RWPE2 (cell line): ENCODE results near the gene ATP5F1E.
A peak's percentile ranks its signal among the peaks of the same experiment; 100 is the strongest.

ENCODE experiments used
- ATAC-seq: fragments of 200-7000 bp; cut with Tn5 transposase; 3 replicates; pipeline ENCODE4 v1.9.1; 2021; ENCODE audit warnings: low read depth
- DNase-seq: peaks from one replicate; pipeline ENCODE4 v3.0.0-alpha.2; 2020; ENCODE audit warnings: low spot score
- H3K27ac ChIP-seq: fragments of 450-650 bp; 2 replicates; pipeline ENCODE4 v1.5.1; 2017; ENCODE audit warnings: mild to moderate bottlenecking; ENCODE audit not compliant: poor library complexity, severe bottlenecking
- H3K27me3 ChIP-seq: fragments of 250-450 bp; sonication (Bioruptor Pico); 2 replicates; pipeline ENCODE4 v1.5.1; 2021; ENCODE audit warnings: mild to moderate bottlenecking, moderate library complexity; ENCODE audit not compliant: insufficient read depth, poor library complexity, severe bottlenecking
- H3K36me3 ChIP-seq: fragments of 250-450 bp; sonication (Bioruptor Pico); 2 replicates; pipeline ENCODE4 v1.5.1; 2020; ENCODE audit warnings: low read depth, mild to moderate bottlenecking, moderate library complexity
- H3K4me1 ChIP-seq: fragments of 250-450 bp; sonication (Bioruptor Pico); 2 replicates; pipeline ENCODE4 v1.5.1; 2021; ENCODE audit warnings: mild to moderate bottlenecking, moderate library complexity; ENCODE audit not compliant: insufficient read depth, poor library complexity, severe bottlenecking
- H3K4me3 ChIP-seq: fragments of 250-450 bp; sonication (Bioruptor Pico); 2 replicates; pipeline ENCODE4 v1.5.1; 2021; ENCODE audit warnings: mild to moderate bottlenecking, moderate library complexity; ENCODE audit not compliant: severe bottlenecking
- H3K9me3 ChIP-seq: fragments of 250-450 bp; sonication (Bioruptor Pico); 2 replicates; pipeline ENCODE4 v1.5.1; 2021; ENCODE audit warnings: mild to moderate bottlenecking, moderate library complexity; ENCODE audit not compliant: severe bottlenecking
- TF ChIP-seq, protein P1 (sequence below): fragments of 450-650 bp; IDR thresholded peaks from one replicate; pipeline ENCODE4 v1.5.1; 2017; ENCODE audit warnings: mild to moderate bottlenecking, moderate library complexity; ENCODE audit not compliant: poor library complexity, severe bottlenecking

ATP5F1E gene

DNA sequence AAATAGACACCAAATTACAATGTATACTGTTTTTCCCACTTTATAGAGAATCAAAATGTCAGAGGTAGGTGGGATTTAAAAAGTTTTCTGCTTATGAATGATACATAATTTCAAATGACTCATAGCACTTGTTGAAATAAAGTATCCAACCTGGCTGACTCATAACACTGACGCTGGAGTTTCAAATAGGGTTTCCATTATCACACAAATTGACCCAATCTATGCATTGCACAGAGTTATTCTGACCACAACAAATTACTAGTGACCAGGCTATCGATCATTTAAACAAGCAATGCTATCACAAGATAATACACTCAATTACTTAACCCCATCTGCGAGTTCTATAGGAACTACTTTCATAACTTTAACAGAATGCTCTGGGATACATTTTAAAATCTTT lies 42.3 kb upstream of the ATP5F1E start:
- TF ChIP-seq, protein P1, sequence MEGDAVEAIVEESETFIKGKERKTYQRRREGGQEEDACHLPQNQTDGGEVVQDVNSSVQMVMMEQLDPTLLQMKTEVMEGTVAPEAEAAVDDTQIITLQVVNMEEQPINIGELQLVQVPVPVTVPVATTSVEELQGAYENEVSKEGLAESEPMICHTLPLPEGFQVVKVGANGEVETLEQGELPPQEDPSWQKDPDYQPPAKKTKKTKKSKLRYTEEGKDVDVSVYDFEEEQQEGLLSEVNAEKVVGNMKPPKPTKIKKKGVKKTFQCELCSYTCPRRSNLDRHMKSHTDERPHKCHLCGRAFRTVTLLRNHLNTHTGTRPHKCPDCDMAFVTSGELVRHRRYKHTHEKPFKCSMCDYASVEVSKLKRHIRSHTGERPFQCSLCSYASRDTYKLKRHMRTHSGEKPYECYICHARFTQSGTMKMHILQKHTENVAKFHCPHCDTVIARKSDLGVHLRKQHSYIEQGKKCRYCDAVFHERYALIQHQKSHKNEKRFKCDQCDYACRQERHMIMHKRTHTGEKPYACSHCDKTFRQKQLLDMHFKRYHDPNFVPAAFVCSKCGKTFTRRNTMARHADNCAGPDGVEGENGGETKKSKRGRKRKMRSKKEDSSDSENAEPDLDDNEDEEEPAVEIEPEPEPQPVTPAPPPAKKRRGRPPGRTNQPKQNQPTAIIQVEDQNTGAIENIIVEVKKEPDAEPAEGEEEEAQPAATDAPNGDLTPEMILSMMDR: no peak
- Histone ChIP-seq H3K4me3 (no peak overlapping the region), H3K36me3 (no peaks in the 10 kb centered on the region), H3K4me1 (peaks cover 20% of the 10 kb centered on the region), H3K27ac (peak overlapping the region; percentile 1), H3K27me3 (no peaks in the 10 kb centered on the region), H3K9me3 (no peaks in the 10 kb centered on the region)
- ATAC-seq (peak; percentile 89), DNase-seq (no peak)

DNA sequence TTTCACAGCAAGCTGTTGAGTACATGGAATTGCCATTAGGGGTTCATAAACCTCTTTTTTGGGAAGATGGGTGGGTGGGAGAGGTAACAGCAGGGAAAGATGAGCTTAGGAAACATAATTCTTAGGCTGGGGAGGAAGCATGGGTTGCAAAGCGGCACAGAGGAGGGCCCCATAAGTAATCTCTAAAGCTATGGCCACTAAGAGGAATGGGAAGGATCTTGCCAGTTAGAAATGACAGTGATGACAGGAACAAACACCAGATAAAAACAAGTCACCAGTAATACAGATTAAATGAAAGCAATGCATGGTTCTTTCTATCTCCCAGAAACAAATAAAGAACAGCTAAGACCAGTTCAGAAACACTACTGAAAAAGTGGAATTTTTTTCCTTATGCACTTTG lies 41.4 kb upstream of the ATP5F1E start:
- no peak overlapping the region for H3K27ac ChIP-seq
- DNase-seq (no peak), ATAC-seq (no peak)
- H3K36me3 ChIP-seq: no peaks in the 10 kb centered on the region
- H3K27me3 ChIP-seq: no peaks in the 10 kb centered on the region
- H3K4me3 ChIP-seq: no peak overlapping the region
- H3K9me3 ChIP-seq: no peaks in the 10 kb centered on the region
- TF ChIP-seq, protein P1: no peak
- H3K4me1 ChIP-seq: peaks cover 19% of the 10 kb centered on the region

DNA sequence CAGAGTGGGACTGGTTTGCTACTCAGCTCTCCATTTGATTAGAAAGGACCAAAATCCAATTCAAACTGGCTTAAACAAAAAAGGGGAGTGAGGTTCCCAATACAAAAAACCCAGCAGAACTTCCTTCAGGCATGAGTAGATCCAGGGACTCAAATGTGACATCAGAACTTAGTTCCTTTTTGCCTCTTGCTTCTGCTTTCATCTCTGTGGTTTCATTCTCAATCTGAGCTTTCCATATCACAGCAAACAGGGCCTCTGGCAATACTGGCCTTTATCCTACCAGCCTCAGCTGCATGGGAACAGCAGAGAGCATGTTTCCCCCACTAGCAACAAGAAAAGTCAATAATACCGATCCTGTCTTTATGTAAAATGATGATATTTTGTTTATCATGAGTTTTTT lies 39.1 kb upstream of the ATP5F1E start:
- peaks cover 12% of the 10 kb centered on the region for H3K4me1 ChIP-seq
- no peaks in the 10 kb centered on the region for H3K27me3 ChIP-seq
- no peaks in the 10 kb centered on the region for H3K9me3 ChIP-seq
- H3K27ac ChIP-seq: no peak overlapping the region
- no peak for DNase-seq
- no peak for ATAC-seq
- H3K4me3 ChIP-seq: no peak overlapping the region
- H3K36me3 ChIP-seq: no peaks in the 10 kb centered on the region
- TF ChIP-seq, protein P1: no peak

DNA sequence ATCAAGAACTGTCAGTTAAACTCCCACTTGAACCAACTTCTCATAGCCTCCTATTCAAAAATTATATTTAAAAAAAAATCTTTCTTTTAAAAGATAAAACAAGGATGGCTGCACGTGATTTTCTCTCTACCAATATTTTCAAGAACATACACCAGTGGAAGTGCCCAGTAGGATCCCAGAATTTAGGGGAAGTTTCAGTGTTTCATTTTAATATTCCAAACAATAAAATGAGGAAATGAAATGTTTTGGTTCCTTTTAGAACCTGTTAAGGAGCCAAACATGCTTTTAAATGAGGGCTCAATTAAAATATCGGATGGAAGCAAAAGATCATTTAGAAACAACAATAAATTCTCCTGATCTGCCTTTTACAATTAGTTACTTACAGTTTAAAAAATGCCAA lies 36.9 kb upstream of the ATP5F1E start:
- TF ChIP-seq, protein P1: no peak
- no peak overlapping the region for H3K4me3 ChIP-seq
- H3K36me3 ChIP-seq: no peaks in the 10 kb centered on the region
- no peak for ATAC-seq
- no peaks in the 10 kb centered on the region for H3K27me3 ChIP-seq
- no peak overlapping the region for H3K27ac ChIP-seq
- peaks cover 10% of the 10 kb centered on the region for H3K4me1 ChIP-seq
- no peak for DNase-seq
- H3K9me3 ChIP-seq: no peaks in the 10 kb centered on the region

DNA sequence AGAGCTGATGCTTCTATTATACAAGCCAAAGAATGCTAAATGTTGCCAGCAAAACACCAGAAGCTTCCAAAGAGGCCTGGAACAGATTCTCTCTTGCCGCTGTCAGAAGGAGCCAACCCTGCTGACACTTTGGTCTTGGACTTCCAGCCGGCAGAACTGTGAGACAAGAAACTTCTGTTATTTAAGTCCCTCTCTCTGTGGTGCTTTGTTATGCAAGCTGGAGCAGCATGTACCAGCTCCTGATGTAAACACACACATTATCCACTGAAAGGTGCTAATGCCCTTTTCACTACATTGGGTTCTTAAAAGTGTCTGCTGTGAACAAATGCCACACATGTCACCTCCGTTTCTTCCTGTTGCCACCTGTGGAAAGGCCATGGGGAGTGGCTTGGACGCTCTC lies 36.4 kb upstream of the ATP5F1E start:
- Histone ChIP-seq H3K4me1 (peaks cover 13% of the 10 kb centered on the region), H3K27me3 (no peaks in the 10 kb centered on the region)
- no peak for ATAC-seq

More for the DNA sequence above, 36.4 kb upstream of the ATP5F1E start:
- no peak for DNase-seq
- H3K4me3 ChIP-seq: no peak overlapping the region
- H3K36me3 ChIP-seq: no peaks in the 10 kb centered on the region
- H3K27ac ChIP-seq: no peak overlapping the region
- TF ChIP-seq, protein P1: no peak
- H3K9me3 ChIP-seq: no peaks in the 10 kb centered on the region
